ENCODE measurements around the gene DNAI2.
"Not testable (repeated sequence)": the region's sequence is repeated elsewhere in the genome, so short reads cannot be mapped to it uniquely, and the experiment has no call there.

The DNAI2 gene

DNA sequence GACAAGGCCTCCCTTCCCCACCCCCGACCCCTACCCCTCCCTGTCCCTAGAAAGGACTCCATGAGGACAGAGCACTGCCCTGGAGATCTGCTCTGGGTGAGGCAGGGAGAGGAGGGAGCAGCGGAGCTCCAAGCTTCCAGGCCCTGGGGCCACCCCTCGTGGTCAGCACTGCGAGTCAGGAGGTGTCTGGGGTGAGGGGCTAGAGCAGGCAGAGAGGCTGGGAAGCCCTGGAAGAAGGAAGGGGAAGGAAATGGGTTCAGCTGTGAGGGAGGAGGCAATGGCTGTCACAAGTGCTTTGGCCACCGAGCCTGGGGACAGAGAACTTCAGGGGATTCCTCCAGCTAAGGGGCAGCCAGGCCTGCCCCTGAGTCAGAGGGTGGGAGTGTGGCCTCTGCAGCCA is 28.2 kb upstream of the DNAI2 start:
- DNase-seq = no peak

DNA sequence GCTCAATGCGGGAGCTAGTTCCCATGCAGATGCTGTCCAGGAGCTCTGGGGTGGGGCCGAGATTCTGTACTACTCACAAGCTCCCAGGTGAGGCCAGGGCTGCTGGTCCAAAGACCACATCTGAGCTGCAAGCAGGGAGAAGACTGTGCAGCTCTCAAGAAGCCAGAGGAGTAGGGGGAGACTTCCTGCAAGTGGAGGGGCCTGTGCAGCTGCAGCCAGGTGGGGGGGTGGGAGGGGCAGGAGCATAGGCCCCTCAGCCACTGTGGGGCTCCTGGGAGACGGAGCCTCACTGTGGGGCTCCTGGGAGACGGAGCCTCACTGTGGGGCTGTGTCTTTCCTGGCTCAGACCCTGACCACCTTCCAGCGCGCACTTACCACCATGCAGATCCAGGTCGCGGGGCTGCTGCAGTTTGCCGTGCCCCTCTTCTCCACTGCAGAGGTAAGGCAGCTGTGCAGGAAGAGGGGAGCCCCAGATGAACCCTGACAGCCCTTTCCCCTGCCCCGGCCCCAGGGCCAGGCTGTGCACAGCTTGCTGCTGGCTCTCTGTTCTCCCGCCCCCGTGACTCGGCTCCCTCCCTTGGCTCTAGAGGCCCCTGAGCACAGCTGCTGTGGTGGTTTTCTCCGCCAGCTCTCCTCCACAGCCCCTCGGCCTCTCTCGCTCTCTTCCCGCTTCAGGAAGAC is 24.3 kb upstream of the DNAI2 start:
- DNase-seq = no peak

- no peak for DNase-seq
These were observed 23.6 kb upstream of the DNAI2 start for GRCh38 chr17:74250324-74250995.

GRCh38 chr17:74251051-74251450 is 23.0 kb upstream of the DNAI2 start:
- no peak for DNase-seq

DNA sequence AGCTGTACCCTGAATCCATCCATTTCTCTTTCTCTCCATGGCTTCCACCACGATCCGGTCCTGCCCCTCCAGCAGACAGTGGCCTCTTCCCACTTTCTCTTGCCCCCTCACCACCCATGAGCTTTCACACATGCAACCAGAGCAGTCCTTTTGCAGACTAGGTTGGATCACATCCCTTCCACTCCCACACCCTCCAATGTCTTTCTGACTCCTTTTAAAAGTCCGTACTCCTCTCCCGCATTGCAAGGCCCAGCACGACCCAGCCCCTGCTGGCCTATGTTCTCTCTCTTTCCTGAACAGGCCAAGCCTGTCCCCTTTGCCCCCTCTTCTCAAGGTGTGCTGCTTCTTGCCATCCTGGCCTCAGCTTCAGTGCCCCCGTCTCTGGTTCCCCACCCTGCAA is 22.5 kb upstream of the DNAI2 start:
- DNase-seq = no peak

- no peak for DNase-seq
These were observed 21.8 kb upstream of the DNAI2 start for GRCh38 chr17:74252211-74252610.

DNA sequence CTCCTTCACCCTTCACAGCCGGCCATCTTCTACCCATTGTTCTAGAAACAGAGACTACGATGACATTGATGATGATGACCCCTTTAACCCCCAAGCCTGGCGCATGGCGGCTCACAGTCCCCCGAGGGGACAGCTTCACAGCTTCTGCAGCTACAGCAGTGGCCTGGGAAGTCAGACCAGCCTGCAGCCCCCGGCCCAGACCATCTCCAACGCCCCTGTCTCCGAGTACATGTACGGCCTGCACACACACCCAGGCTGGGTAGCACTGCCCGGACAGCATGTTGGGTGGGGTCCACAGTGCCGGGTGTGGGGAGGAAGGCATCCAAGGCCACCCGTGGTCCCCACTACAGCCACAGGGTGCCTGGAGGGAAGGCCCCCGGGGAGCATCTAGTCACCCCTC is 21.0 kb upstream of the DNAI2 start:
- DNase-seq = no peak

DNA sequence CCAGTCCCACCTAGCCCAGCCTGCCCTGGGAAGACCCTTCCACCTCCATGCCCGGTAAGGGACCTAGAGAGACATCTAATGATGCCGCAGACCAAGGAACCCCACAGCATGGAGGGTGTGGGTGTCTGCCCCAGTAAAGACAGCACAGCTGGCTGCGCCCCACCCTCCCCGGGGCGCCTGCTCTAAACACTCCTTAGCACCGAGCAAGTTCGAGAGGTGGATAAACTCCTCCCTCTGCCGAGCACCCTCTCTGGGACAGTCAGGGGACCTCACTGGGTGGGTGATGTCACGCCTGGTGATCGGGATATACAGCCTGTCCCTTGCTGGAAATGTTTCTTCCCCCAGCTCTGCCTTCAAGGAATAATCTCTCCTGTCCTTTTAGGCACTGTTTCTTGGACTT is 16.7 kb upstream of the DNAI2 start:
- DNase-seq = no peak

DNA sequence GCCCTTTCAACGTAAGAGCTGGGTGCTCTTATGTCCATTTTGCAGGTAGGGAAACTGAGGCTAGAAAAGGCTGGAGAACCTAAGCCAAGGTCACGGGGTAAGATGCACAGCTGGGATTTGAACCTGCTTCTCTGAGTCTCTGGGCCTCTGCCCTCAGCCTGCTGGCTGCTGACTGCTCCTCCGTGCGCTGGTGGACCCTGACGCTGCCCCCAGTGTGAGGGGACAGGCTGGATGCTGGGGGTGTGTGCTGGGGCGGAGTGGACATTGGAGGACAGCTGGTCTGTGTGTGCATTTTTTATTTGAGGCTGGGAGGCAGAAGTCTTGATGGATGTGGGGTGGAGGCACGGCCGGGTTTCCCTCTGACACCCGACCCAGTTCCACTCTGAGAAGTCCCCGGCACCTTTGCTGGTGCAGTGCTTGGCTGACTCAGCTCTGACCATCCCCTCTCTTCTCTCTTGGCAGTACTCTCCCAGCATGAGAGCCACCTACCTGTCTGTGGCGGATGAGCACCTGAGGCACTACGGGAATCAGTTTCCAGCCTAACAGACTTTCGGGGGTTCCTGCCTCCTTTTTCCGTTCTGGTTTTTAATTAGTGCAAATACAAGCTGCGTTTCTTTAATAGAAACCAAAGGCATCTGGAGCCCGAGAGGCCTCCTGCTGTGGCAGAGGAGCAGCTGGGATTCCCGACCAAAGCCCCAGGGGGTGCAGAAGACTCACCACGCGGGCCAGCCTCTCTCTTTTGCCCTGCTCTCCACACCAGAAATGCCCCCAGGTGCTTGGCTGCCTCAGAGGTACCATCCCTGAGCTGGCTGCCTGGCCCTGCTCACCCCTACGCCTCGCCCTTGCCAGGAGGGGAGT is 14.1 kb upstream of the DNAI2 start:
- DNase-seq = no peak

- no peak for DNase-seq
These were observed 13.5 kb upstream of the DNAI2 start for GRCh38 chr17:74260525-74260850.

- DNase-seq = no peak
These were observed 11.4 kb upstream of the DNAI2 start for GRCh38 chr17:74262601-74263000.

GRCh38 chr17:74267054-74267453 is 7.0 kb upstream of the DNAI2 start:
- DNase-seq = not testable (repeated sequence)

DNA sequence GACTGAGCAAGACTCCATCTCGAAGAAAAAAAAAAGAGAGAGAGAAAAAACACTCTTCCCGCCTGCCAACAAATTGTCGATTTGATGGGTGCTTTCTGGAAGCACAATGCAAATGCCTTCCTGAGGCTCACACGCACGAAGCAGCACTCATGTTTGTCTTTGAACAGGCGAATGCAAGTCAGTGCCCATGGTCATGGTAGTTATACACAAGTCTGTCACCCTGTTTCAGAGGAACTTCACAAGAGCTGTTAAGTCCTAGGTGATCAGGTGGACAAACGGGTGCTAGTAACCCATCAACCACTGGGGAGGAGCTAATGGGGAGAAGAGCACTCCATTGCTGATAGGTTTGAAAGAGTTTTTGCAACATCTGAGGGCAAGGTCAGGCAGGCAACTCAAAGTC is 6.5 kb upstream of the DNAI2 start:
- DNase-seq = no peak

DNA sequence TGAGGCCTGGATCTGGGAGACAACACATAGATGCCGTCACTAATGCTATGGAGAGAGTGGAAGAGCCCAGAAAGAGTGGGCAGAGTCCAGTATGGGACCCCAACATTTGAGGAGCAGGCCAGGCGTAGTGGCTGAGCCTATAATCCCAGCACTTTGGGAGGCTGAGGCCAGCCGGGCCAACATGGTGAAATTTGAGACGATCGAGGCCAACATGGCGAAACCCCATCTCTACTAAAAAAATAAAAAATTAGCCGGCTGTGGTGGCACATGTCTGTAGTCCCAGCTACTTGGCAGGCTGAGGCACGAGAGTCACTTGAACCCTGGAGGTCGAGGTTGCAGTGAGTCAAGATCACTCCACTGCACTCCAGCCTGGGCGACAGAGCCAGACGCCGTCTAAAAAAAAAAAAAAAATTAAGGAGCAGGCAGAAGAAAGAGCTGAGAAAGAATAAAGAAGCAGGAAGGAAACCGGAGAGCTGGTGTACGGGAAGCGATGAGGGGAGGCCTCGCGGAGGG is 6.0 kb upstream of the DNAI2 start:
- no peak for DNase-seq

DNA sequence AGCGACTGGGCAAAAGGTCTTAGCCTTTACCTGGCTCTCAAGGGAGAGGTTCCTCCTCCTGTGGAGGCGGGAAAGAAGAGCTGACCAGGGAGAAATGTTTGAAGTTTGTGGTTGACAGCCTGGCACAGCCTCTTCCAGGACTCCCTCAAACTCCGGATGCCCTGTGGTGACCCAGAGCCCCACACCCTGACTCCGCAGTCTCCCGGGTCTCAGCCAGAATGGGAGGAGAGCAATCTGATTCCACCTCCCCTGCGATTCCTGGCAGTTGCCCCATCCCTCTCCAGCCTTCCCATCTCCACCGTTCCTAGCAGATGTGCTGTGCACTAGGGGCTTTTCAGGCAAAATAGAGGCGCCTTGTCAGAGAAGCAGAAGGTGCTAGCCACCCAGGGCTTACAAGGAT is 5.5 kb upstream of the DNAI2 start:
- DNase-seq = no peak

GRCh38 chr17:74270333-74270732 is 3.7 kb upstream of the DNAI2 start:
- no peak for DNase-seq

- DNase-seq = no peak
These were observed 2.8 kb upstream of the DNAI2 start for GRCh38 chr17:74271281-74271680.

GRCh38 chr17:74271901-74272561 is 2.0 kb upstream of the DNAI2 start:
- DNase-seq = no peak

GRCh38 chr17:74272731-74273201 is 1.3 kb upstream of the DNAI2 start:
- no peak for DNase-seq

GRCh38 chr17:74274709-74275340 is 791 bp downstream of the DNAI2 start:
- no peak for DNase-seq

DNA sequence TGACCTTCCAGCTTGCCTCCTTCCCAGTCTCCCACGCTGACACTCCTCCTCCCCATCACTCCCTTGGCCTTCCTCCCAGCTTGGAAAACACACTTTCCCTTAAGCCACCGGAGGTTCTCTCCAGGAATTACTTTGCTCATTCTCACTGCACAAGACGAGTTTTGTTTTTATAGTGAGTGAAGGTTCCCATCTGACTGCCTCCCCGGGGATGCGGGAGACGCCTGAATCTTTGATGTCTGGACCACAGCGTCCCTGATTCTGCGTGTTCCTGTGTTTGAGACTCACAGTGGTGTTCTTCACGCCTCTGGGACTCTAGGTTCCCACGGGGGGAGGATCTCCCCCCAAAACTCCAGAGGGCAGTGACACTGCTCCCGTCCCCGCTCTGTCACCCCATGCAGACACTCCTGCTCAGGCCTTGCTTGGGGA is 2.0 kb downstream of the DNAI2 start:
- no peak for DNase-seq

GRCh38 chr17:74276541-74277009 is 2.5 kb downstream of the DNAI2 start:
- no peak for DNase-seq

DNA sequence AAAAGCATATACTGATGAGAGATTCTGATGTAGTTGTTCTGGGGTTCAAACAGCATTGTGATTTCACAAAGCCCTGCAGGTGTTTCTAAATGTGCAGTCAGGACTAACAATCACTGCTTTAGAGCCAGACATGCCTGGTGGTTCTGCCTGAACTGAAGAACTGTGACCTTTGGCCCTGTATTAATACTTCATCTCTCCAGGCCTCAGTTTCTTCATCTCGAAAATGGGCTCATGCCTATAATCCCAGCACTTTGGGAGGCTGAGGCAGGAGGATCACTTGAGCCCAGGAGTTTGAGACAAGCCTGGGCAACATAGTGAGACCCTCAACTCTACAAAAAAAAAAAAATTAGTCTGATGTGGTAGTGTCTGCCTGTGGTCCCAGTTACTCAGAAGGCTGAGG is 3.9 kb downstream of the DNAI2 start:
- no peak for DNase-seq

Measured in amniotic stem cell (primary cell).